Stimulated activated CD8-positive, alpha-beta memory T cell treated with anti-CD3 and anti-CD28 coated beads, Interleukin-7, amount 100 ng/mL, for 24 hours (primary cell): ENCODE measurements around the gene STK24.

Experiments
- DNase-seq: peaks from one replicate; pipeline ENCODE4 v3.0.0-alpha.2; 2020; ENCODE audit warnings: low read depth

The STK24 gene

DNA sequence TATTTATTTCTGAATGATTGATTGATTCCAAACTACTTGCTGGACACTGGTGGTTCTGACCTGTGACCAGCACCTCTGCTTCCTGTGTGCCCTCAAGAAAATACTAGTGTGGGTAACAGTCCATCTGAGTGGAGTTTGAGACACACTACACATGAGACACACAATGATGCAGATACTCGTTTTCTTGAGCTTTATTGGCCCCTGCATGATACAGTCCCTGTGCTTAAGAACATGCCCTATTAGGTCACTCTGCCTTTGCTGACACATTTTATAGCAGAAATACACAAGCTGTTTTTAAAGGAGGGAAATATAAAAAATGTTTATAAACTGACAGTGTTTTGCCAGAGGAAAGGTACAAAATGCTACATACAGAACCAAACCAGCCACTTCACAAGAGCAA is 126.9 kb downstream of the STK24 start:
- DNase-seq = no peak

GRCh38 chr13:98449273-98449672 is 127.6 kb downstream of the STK24 start:
- DNase-seq = no peak

GRCh38 chr13:98448642-98448928 is 128.3 kb downstream of the STK24 start:
- no peak for DNase-seq

DNA sequence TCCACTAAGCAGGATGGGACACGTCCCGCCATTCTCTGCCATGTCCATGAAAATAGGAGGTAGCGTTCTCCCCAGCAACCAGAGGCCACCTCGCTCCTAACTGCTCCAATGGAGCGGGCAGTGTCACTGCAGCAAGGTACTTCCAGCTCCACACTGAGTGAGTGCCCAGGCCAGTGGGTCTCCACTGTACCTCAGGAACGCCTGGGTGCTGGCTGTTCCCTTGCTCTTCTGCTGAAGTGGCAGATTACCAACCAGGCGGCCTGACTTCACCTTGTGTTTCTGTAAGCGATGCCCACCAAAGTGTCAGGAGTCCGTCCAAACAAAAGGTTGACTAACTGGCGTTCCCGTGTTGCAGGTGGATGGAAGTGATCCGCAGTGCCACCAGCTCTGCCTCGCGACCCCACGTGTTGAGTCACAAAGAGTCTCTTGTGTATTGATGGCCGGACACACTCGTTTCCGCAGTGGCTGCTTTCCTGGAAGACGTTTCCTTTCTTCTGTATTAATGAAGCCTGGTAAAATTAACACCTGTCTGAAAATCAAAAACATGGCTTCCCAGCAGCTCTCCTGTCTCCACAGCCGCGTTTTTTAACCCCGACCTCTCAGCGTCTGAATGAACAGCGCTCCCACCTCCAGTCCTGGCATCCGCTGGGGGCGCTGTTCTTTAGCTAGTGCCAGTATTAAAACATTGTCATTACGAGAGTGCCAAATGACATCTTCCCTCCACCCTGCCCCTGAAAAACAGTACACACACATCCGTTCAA is 128.8 kb downstream of the STK24 start:
- no peak for DNase-seq

DNA sequence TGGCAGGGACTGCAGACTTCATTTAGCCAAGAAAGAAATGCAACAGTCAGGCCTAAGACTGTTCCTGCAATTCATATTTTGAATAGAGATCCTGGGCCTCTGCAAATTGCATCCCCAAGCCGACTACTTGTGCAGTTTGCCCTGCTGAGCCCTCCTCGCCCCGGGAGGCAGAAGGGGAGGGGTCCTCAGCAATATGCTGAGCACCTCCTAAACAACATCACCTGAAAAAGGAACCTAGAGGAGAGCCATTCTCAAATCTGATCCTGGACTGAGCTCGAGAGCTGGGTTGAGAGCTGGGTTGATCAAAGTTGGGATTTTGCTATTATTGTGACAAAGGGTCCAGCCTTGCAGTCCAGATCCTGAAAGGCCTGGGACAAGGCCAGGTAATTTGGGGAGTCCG is 129.8 kb downstream of the STK24 start:
- no peak for DNase-seq

GRCh38 chr13:98446234-98446621 is 130.7 kb downstream of the STK24 start:
- no peak for DNase-seq

DNA sequence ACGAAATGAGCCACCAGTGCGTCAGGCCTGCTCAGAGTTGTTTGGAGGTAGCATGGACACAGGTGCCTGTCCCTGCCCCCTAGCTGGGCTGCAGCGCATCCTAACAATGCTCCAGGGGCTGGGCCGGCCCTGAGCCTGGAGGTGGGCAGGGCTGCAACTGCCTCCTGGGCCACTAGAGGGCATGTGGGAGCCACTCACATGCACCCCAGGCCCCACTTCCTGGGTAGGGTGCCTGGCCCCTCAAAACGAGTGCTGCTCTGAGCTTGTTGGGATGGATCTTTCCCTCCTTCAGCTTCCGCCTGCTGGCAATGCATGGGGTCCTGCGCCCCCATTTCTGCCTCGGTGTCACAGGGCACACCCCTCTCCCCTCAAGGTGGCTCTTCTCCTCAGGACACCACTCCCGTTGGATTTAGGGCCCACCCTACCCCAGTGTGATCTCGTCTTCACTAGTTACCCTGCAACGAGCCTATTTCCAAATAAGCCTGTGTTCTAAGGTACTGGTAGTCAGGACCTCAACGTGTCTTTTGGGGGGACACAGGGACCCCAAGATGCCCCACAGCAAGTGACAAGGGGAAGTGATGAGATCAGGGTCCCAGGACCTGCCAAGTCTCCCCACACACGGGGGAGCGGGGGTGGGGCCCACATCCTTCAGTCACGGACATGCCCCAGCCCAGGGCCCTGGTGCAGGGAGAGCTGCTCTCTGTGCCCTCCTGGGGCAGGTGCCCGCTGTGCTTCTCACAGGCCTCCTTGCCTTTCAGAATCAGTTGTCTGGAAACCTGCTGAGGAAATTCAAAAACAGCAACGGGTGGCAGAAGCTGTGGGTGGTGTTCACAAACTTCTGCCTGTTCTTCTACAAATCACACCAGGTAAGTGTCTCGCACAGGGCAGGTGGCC is 131.3 kb downstream of the STK24 start:
- peak; percentile 59 for DNase-seq

GRCh38 chr13:98444381-98444780 is 132.5 kb downstream of the STK24 start:
- no peak for DNase-seq

- no peak for DNase-seq
These were observed 133.0 kb downstream of the STK24 start for GRCh38 chr13:98443800-98444325.

GRCh38 chr13:98443329-98443728 is 133.6 kb downstream of the STK24 start:
- no peak for DNase-seq

DNA sequence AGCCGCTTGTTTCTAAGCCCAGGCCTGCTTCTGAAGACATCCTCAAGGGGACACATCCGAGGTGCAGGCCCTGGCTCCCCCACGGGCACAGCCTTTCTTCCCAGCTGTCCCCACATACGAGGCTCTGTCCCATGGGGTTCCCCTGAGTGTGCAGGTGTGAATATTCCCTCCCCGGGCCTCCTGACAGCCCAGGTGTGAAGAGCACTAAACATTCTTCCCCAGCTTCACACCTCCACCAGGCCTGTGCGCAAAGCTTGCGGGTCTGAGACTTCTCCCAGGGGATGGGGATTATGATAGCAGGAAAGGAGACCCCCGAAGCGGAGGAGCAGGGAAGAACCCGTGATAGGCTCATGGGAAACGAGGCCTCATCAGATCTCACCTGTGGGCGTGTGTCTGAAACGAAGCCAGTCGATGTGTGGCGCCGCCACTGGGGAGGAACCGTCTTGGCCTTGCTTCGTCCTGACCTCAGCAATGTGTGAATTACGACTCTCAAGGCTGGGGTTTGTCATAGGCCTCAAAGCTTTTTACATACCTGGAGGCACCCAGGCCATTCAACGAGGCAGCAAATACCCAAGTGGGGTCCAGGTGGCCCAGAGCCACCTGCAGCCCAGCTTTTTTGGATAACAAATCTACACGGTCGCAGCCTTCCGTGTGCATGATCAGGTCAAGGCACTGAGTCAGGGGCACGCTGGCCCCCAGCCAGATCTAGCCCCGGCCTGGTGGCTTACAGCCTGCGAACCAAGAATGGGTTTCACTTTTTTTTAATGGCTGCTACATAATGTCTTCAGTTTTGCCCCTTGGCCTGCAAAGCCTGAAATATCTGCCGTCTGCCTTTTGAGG is 134.3 kb downstream of the STK24 start:
- DNase-seq = no peak

DNA sequence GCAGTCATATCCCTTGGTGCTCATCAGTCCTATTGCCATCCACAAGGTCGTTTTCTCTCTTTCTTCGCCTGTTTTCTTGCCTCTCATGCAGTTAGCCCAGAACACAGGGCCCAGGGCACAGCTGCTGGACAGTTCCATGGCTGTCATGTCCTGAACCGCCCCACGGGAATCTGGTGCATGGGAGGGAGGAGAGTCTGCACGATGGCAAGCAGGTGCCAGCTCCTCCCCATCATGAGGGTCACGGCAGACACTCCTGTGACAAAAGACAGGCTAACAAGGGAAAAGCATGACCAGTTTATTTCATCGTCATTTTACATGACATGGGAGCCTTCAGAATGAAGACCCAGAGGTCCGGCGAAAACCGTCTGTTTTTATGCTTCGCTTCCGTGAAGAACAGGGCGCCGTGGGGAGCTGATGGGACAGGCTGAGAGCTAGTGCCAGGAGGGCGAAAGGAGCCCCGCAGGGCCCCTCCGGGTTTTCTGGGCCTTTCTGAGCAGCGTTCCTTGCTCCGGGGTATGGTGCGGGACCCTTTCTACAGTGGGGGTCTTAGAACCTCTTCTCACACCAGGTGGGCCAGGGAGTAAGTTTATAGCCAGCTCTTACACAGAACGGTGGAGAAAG is 135.7 kb downstream of the STK24 start:
- no peak for DNase-seq

DNA sequence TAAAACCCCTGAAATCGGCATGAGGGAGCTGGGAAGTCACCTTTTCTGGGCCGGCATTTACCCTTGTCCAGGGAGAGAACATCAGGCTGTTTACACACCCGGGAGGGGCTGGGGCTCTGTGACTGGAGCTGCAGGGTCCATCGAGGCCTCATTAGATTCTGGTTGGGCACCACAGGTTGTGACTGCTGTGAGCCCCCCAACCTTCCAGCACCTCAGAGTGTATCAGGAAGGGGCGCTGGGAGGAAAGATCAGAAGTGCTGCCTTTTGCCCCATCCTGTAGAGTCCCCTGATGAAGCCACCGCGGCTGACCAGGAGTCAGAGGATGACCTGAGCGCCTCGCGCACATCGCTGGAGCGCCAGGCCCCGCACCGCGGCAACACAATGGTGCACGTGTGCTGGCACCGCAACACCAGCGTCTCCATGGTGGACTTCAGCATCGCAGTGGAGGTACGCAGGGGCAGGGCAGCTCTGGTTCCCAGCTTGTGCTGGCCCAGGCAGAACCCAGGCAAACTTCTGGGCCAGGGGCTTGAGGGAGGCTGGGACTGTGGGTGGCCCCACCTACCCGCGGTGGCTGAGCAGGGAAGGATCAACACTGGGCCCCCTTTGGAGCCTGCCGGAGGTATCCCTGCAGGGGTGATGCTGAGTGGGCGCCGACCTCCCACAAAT is 136.4 kb downstream of the STK24 start:
- DNase-seq = no peak

DNA sequence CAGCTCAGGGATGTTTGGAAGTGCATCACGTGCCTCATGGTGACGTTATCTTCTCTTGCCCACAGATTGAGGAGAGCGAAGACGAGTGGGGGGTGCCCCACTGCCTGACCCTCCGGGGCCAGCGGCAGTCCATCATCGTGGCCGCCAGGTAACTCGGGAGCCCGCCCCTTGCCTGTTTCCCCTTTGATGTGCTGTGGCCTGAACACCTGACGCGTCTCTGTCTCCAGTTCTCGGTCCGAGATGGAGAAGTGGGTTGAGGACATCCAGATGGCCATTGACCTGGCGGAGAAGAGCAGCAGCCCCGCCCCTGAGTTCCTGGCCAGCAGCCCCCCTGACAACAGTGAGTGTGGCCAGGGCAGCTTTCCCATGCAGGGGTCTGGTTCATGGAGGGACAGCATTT is 137.0 kb downstream of the STK24 start:
- no peak for DNase-seq

GRCh38 chr13:98439126-98439828 is 137.6 kb downstream of the STK24 start:
- DNase-seq = no peak

- no peak for DNase-seq
These were observed 138.4 kb downstream of the STK24 start for GRCh38 chr13:98438246-98439125.

GRCh38 chr13:98436233-98436910 is 140.5 kb downstream of the STK24 start:
- DNase-seq = no peak

DNA sequence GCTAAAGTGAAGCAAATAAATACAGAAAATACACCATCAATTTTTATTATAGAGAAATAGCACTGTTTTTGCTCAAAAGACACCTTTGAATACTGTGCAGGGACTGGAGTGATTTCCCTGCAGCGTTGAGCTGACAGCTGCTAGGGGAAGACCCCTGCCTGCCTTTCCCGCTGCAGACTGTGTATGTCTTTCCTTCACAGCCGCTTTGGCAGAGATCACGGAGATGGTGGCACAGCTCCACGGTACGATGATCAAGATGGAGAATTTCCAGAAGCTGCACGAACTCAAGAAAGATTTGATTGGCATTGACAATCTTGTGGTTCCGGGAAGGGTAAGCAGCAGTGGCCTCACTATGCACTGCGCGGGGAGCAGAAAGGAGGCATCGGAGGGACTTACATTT is 141.5 kb downstream of the STK24 start:
- DNase-seq = no peak

GRCh38 chr13:98434060-98434459 is 142.8 kb downstream of the STK24 start:
- no peak for DNase-seq
